ENCODE data around the gene PKD2. TPM values are rescaled to one million over a fixed set of nuclear protein-coding genes. Genes with fewer than 3 reads are reported as not detected.

PKD2 gene
- total and polyA plus RNA-seq, 2 donors (not counting 1 experiment from before 2014, with no cell fraction given) = 109 to 158 TPM

DNA sequence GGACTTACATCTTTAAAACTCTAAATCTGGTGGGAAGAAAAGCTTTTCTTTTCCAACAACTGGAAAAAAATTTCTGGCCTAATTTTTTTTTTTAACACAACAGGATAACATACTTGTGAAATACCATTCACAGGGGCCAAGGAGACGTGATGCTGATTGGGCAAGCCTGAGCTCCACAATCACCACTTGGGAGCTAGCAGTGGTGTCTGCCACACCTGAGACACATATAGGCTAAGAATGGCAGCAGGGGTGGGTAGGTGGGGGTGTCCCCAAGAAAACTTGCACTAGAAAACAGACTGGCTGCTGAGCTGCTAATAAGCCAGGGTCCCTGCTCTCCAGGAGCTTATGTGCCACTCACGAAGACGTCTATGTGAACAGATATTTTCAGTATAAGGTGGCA lies 5.6 kb upstream of the PKD2 start:
- Histone ChIP-seq H3K4me3 (replicated peaks in 1 of 4; ENCODE audit: control extremely low read depth in 1 of 4, insufficient read depth in 1 of 4, low read depth in 3 of 4, low read length in 4 of 4) (no peak overlapping the region), H3K27me3 (ENCODE audit: control insufficient read depth, insufficient read depth, low read length) (no peaks in the 10 kb centered on the region), H3K4me1 (ENCODE audit: control insufficient read depth, extremely low read depth, insufficient read depth, low read length) (peaks cover 5% of the 10 kb centered on the region), H3K9me3 (ENCODE audit: control insufficient read depth, insufficient read depth, low read depth, low read length) (no peaks in the 10 kb centered on the region), H3K9ac (ENCODE audit: insufficient read depth, low read length) (no peak overlapping the region), H3K36me3 (ENCODE audit: control insufficient read depth, insufficient read depth, low read length) (no peaks in the 10 kb centered on the region), H2AFZ (ENCODE audit: low read length) (no peak overlapping the region), H4K20me1 (ENCODE audit: control insufficient read depth, extremely low read depth, insufficient read depth, low read length) (no peaks in the 10 kb centered on the region), H3K27ac (ENCODE audit: insufficient read depth, low read length) (no peak overlapping the region), H3K79me2 (ENCODE audit: control insufficient read depth, insufficient read depth, low read length) (no peaks in the 10 kb centered on the region), H3K4me2 (ENCODE audit: extremely low read depth, insufficient read depth, low read length) (no peak overlapping the region)
- no peak for TF ChIP-seq EZH2 (IDR thresholded peaks at IDR 0.05; ENCODE audit: low read length, missing control alignments)
- TF ChIP-seq, protein P1, sequence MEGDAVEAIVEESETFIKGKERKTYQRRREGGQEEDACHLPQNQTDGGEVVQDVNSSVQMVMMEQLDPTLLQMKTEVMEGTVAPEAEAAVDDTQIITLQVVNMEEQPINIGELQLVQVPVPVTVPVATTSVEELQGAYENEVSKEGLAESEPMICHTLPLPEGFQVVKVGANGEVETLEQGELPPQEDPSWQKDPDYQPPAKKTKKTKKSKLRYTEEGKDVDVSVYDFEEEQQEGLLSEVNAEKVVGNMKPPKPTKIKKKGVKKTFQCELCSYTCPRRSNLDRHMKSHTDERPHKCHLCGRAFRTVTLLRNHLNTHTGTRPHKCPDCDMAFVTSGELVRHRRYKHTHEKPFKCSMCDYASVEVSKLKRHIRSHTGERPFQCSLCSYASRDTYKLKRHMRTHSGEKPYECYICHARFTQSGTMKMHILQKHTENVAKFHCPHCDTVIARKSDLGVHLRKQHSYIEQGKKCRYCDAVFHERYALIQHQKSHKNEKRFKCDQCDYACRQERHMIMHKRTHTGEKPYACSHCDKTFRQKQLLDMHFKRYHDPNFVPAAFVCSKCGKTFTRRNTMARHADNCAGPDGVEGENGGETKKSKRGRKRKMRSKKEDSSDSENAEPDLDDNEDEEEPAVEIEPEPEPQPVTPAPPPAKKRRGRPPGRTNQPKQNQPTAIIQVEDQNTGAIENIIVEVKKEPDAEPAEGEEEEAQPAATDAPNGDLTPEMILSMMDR (conservative IDR thresholded peaks at IDR 0.05 in 1 of 2, IDR thresholded peaks at IDR 0.05 in 1 of 2; ENCODE audit: low read depth in 1 of 2, low read length in 2 of 2) = no peak
- no peak for DNase-seq (ENCODE audit: low read depth in 2 of 2)

DNA sequence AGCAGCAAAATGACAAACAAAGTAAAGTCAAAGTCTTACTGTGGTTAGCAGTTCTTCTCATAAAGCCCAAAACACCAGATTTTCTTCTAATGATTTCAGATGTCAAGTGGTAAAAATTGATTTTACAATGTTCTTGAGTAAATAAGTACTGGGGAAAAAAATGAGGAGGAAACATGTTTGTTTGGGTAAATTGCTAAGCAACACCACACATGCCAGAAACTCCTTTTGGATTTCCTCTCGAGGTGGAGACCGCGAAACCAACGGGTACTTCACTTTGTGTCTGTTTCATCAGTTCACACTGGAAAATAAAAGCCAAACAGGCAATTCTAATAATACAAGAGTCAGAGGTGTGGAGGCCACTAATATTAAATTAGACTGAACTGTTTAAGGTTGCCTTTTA lies 4.6 kb upstream of the PKD2 start:
- H3K9me3 ChIP-seq (ENCODE audit: control insufficient read depth, insufficient read depth, low read depth, low read length) = no peaks in the 10 kb centered on the region
- no peak overlapping the region for H3K4me3 ChIP-seq (replicated peaks in 1 of 4; ENCODE audit: control extremely low read depth in 1 of 4, insufficient read depth in 1 of 4, low read depth in 3 of 4, low read length in 4 of 4)
- H3K36me3 ChIP-seq (ENCODE audit: control insufficient read depth, insufficient read depth, low read length) = no peaks in the 10 kb centered on the region
- H3K27me3 ChIP-seq (ENCODE audit: control insufficient read depth, insufficient read depth, low read length) = no peaks in the 10 kb centered on the region
- peaks cover 5% of the 10 kb centered on the region for H3K4me1 ChIP-seq (ENCODE audit: control insufficient read depth, extremely low read depth, insufficient read depth, low read length)
- DNase-seq (ENCODE audit: low read depth in 2 of 2) = peak; percentile 2 to 30
- H3K9ac ChIP-seq (ENCODE audit: insufficient read depth, low read length) = no peak overlapping the region
- TF ChIP-seq, protein P1 (conservative IDR thresholded peaks at IDR 0.05 in 1 of 2, IDR thresholded peaks at IDR 0.05 in 1 of 2; ENCODE audit: low read depth in 1 of 2, low read length in 2 of 2) = no peak
- TF ChIP-seq EZH2 (IDR thresholded peaks at IDR 0.05; ENCODE audit: low read length, missing control alignments) = no peak
- H3K27ac ChIP-seq (ENCODE audit: insufficient read depth, low read length) = no peak overlapping the region
- no peak overlapping the region for H2AFZ ChIP-seq (ENCODE audit: low read length)
- H3K4me2 ChIP-seq (ENCODE audit: extremely low read depth, insufficient read depth, low read length) = no peak overlapping the region
- H3K79me2 ChIP-seq (ENCODE audit: control insufficient read depth, insufficient read depth, low read length) = peaks cover 1% of the 10 kb centered on the region
- H4K20me1 ChIP-seq (ENCODE audit: control insufficient read depth, extremely low read depth, insufficient read depth, low read length) = no peaks in the 10 kb centered on the region

DNA sequence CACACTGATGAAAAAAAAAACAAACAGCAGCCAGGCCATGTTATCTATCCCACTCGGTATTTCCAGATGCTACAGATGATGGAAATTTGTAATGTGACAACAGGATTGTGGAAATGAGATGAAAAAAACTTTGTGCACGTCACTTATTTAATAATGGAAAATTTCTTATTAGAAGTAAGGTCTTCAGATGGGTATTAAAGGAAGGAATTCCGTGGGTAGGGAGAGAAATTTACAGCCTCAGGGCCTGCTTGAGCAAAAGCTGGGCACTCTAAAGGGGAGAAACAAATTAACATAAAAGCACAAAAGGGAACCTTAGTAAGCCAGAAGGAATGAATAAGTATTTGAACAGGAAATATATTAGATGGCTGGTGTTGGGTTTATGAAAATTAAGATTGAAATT lies 4.2 kb upstream of the PKD2 start:
- TF ChIP-seq, protein P1 (conservative IDR thresholded peaks at IDR 0.05 in 1 of 2, IDR thresholded peaks at IDR 0.05 in 1 of 2; ENCODE audit: low read depth in 1 of 2, low read length in 2 of 2) = no peak
- H3K27me3 ChIP-seq (ENCODE audit: control insufficient read depth, insufficient read depth, low read length) = no peaks in the 10 kb centered on the region
- peaks cover 6% of the 10 kb centered on the region for H3K79me2 ChIP-seq (ENCODE audit: control insufficient read depth, insufficient read depth, low read length)
- no peak overlapping the region for H3K27ac ChIP-seq (ENCODE audit: insufficient read depth, low read length)
- H3K4me3 ChIP-seq (replicated peaks in 1 of 4; ENCODE audit: control extremely low read depth in 1 of 4, insufficient read depth in 1 of 4, low read depth in 3 of 4, low read length in 4 of 4) = no peak overlapping the region
- no peaks in the 10 kb centered on the region for H3K9me3 ChIP-seq (ENCODE audit: control insufficient read depth, insufficient read depth, low read depth, low read length)
- H2AFZ ChIP-seq (ENCODE audit: low read length) = no peak overlapping the region
- H3K36me3 ChIP-seq (ENCODE audit: control insufficient read depth, insufficient read depth, low read length) = no peaks in the 10 kb centered on the region
- no peak for DNase-seq (ENCODE audit: low read depth in 2 of 2)
- no peaks in the 10 kb centered on the region for H4K20me1 ChIP-seq (ENCODE audit: control insufficient read depth, extremely low read depth, insufficient read depth, low read length)
- H3K4me1 ChIP-seq (ENCODE audit: control insufficient read depth, extremely low read depth, insufficient read depth, low read length) = peaks cover 5% of the 10 kb centered on the region
- H3K9ac ChIP-seq (ENCODE audit: insufficient read depth, low read length) = no peak overlapping the region
- H3K4me2 ChIP-seq (ENCODE audit: extremely low read depth, insufficient read depth, low read length) = no peak overlapping the region

All from fibroblast of lung (primary cell).